Neural cell (in vitro differentiated cells): Measurements from ENCODE around the gene IL31RA. TPM values are rescaled to one million over a fixed set of nuclear protein-coding genes. Genes with fewer than 3 reads are reported as not detected.

Experiments used
- H2AFZ ChIP-seq: fragments of 200-600, 300-800 bp; sonication (generic), shearing (Covaris generic); 2 replicates; pipeline ENCODE4 v1.6.0; 2014; ENCODE audit warnings: low read depth, mild to moderate bottlenecking, antibody characterized with exemption, low read length, moderate library complexity
- H3F3A ChIP-seq: fragments of 200-600 bp; shearing (Covaris generic); 2 replicates; pipeline ENCODE4 v1.6.1; 2016; ENCODE audit warnings: mild to moderate bottlenecking, moderate library complexity, mixed read lengths, antibody characterized with exemption, low read length; ENCODE audit not compliant: insufficient read depth, poor library complexity, severe bottlenecking
- H3K27ac ChIP-seq: fragments of 200-600, 300-800 bp; sonication (generic), shearing (Covaris generic); 2 replicates; pipeline ENCODE4 v1.5.1; 2014; ENCODE audit warnings: mild to moderate bottlenecking, low read length, moderate library complexity
- H3K27me3 ChIP-seq: fragments of 300-800, 200-600 bp; sonication (generic), shearing (Covaris generic); 2 replicates; pipeline ENCODE4 v1.6.0; 2014; ENCODE audit warnings: mild to moderate bottlenecking, low read depth, low read length, moderate library complexity; ENCODE audit not compliant: insufficient read depth
- H3K36me3 ChIP-seq: fragments of 300-800, 200-600 bp; sonication (generic), shearing (Covaris generic); 2 replicates; pipeline ENCODE4 v1.5.1; 2014; ENCODE audit warnings: mild to moderate bottlenecking, antibody characterized with exemption, low read length, moderate library complexity; ENCODE audit not compliant: insufficient read depth
- H3K4me2 ChIP-seq: fragments of 300-800, 200-600 bp; sonication (generic), shearing (Covaris generic); 2 replicates; pipeline ENCODE4 v1.6.0; 2014; ENCODE audit warnings: mild to moderate bottlenecking, low read length
- H3K4me3 ChIP-seq: fragments of 300-800, 200-600 bp; sonication (generic), shearing (Covaris generic); 2 replicates; pipeline ENCODE4 v1.5.1; 2014; ENCODE audit warnings: mild to moderate bottlenecking, low read length, moderate library complexity
- H3K79me2 ChIP-seq: fragments of 200-600 bp; shearing (Covaris generic); replicated peaks from 2 replicates; pipeline ENCODE4 v1.6.0; 2014; ENCODE audit warnings: mild to moderate bottlenecking, low read length, moderate library complexity; ENCODE audit not compliant: insufficient read depth
- H3K9ac ChIP-seq: fragments of 300-800, 200-600 bp; sonication (generic), shearing (Covaris generic); 2 replicates; pipeline ENCODE4 v1.6.1; 2016; ENCODE audit warnings: mild to moderate bottlenecking, low read length, mixed read lengths
- H3K9me2 ChIP-seq: fragments of 200-600 bp; shearing (Covaris generic); 2 replicates; pipeline ENCODE4 v1.6.1; 2016; ENCODE audit warnings: mild to moderate bottlenecking, low read length, mixed read lengths; ENCODE audit not compliant: insufficient read depth
- H3K9me3 ChIP-seq: fragments of 200-600, 300-800 bp; sonication (generic), shearing (Covaris generic); 2 replicates; pipeline ENCODE4 v1.6.1; 2016; ENCODE audit warnings: mild to moderate bottlenecking, mixed run types, low read length, moderate library complexity, mixed read lengths
- H4K20me1 ChIP-seq: fragments of 200-600 bp; shearing (Covaris generic); 2 replicates; pipeline ENCODE4 v1.6.1; 2016; ENCODE audit warnings: mild to moderate bottlenecking, mixed run types; ENCODE audit not compliant: insufficient read depth
- CTCF ChIP-seq: fragments of 450-650 bp; IDR thresholded peaks from 2 replicates; pipeline ENCODE4 v1.5.1; 2014; ENCODE audit warnings: antibody characterized with exemption, mild to moderate bottlenecking, moderate library complexity; ENCODE audit not compliant: poor library complexity, severe bottlenecking
- EP300 ChIP-seq: fragments of 450-650 bp; conservative IDR thresholded peaks from 2 replicates; pipeline ENCODE4 v1.6.1; 2014; ENCODE audit warnings: antibody characterized with exemption, mild to moderate bottlenecking, moderate library complexity; ENCODE audit not compliant: poor library complexity, severe bottlenecking
- EZH2 ChIP-seq: fragments of 200-600, 300-800 bp; shearing (Covaris generic), sonication (generic); IDR thresholded peaks from 2 replicates; pipeline ENCODE4 v1.6.1; 2014; ENCODE audit warnings: antibody characterized with exemption, low read length, borderline replicate concordance, mild to moderate bottlenecking; ENCODE audit not compliant: insufficient read depth, poor library complexity, severe bottlenecking
- MXI1 ChIP-seq: fragments of 450-650 bp; conservative IDR thresholded peaks from 2 replicates; pipeline ENCODE4 v1.6.1; 2014; ENCODE audit warnings: antibody characterized with exemption, mild to moderate bottlenecking; ENCODE audit not compliant: poor library complexity, severe bottlenecking
- POLR2AphosphoS5 ChIP-seq: IDR thresholded peaks from 2 replicates; pipeline ENCODE4 v1.6.1; 2012
- RAD21 ChIP-seq: fragments of 450-650 bp; conservative IDR thresholded peaks from 2 replicates; pipeline ENCODE4 v1.6.1; 2014; ENCODE audit warnings: antibody characterized with exemption, mild to moderate bottlenecking, moderate library complexity
- REST ChIP-seq: IDR thresholded peaks from 2 replicates; pipeline ENCODE4 v1.6.1; 2012; ENCODE audit warnings: borderline replicate concordance
- SMC3 ChIP-seq: fragments of 450-650 bp; conservative IDR thresholded peaks from 2 replicates; pipeline ENCODE4 v1.6.1; 2014; ENCODE audit warnings: antibody characterized with exemption, mild to moderate bottlenecking, moderate library complexity; ENCODE audit not compliant: poor library complexity
- TAF1 ChIP-seq: IDR thresholded peaks from 2 replicates; pipeline ENCODE4 v1.6.1; 2012; ENCODE audit warnings: low read depth
- polyA plus RNA-seq: library from polyadenylated mRNA; depleted of rRNA; stranded (reverse); fragments of >200 nt; gene quantifications from 2 replicates; pipeline ENCODE4 v1.2.3, GENCODE V29; 2014

Gene IL31RA
- polyA plus RNA-seq, 1 donor from 2014 or later = not detected

GRCh38 chr5:55919625-55920024 is 68.5 kb downstream of the IL31RA start:
- Histone ChIP-seq H3K9me2 (no peaks in the 10 kb centered on the region), H3K4me2 (no peak overlapping the region), H3F3A (no peaks in the 10 kb centered on the region), H3K36me3 (no peaks in the 10 kb centered on the region), H3K9ac (no peak overlapping the region), H3K79me2 (no peaks in the 10 kb centered on the region), H3K4me3 (no peak overlapping the region), H3K27me3 (no peaks in the 10 kb centered on the region), H3K9me3 (no peaks in the 10 kb centered on the region), H2AFZ (no peak overlapping the region), H3K27ac (no peak overlapping the region), H4K20me1 (no peaks in the 10 kb centered on the region)
- no peak for TF ChIP-seq EP300
- TF ChIP-seq POLR2AphosphoS5 = no peak
- no peak for TF ChIP-seq SMC3
- no peak for TF ChIP-seq TAF1
- TF ChIP-seq REST = no peak
- no peak for TF ChIP-seq CTCF
- no peak for TF ChIP-seq EZH2
- TF ChIP-seq RAD21 = no peak
- no peak for TF ChIP-seq MXI1

- Histone ChIP-seq H2AFZ (no peak overlapping the region), H3F3A (no peaks in the 10 kb centered on the region), H3K79me2 (no peaks in the 10 kb centered on the region), H4K20me1 (no peaks in the 10 kb centered on the region), H3K9me2 (no peaks in the 10 kb centered on the region), H3K9me3 (no peaks in the 10 kb centered on the region), H3K4me2 (no peak overlapping the region), H3K27me3 (no peaks in the 10 kb centered on the region), H3K9ac (no peak overlapping the region), H3K36me3 (no peaks in the 10 kb centered on the region), H3K27ac (no peak overlapping the region), H3K4me3 (no peak overlapping the region)
- TF ChIP-seq CTCF = peak; percentile 36
- no peak for TF ChIP-seq EP300
- peak; percentile 30 for TF ChIP-seq RAD21
- peak; percentile 22 for TF ChIP-seq SMC3
- TF ChIP-seq REST = no peak
- TF ChIP-seq POLR2AphosphoS5 = no peak
Measured at GRCh38 chr5:55920784-55921183, 69.6 kb downstream of the IL31RA start.
